Right atrium auricular region (tissue), 2 donors: Measurements from ENCODE around the gene NRG3. TPM values are rescaled to one million over a fixed set of nuclear protein-coding genes. Genes with fewer than 3 reads are reported as not detected.

Experiments used
- DNase-seq: peaks from one replicate; pipeline ENCODE4 v3.0.0-alpha.2; 2019; ENCODE audit warnings: low spot score
- H3K27ac ChIP-seq, 2 donors: fragments of 200-600 bp; sonication (generic); 1 replicate in 1 of 2; 2 replicates in 1 of 2; pipeline ENCODE4 v1.5.1; 2016 to 2019
- H3K27me3 ChIP-seq, 2 donors: fragments of 200-600 bp; sonication (generic); one replicate each; pipeline versions ENCODE4 v1.5.1 to v1.6.0; 2017 to 2019
- H3K36me3 ChIP-seq: fragments of 200-600 bp; sonication (generic); one replicate; pipeline ENCODE4 v1.5.1; 2016
- H3K4me1 ChIP-seq, 2 donors: fragments of 200-600 bp; sonication (generic); one replicate each; pipeline versions ENCODE4 v1.5.1 to v1.6.0; 2017 to 2019
- H3K4me3 ChIP-seq, 2 donors: fragments of 200-600 bp; sonication (generic); 1 replicate in 1 of 2; 2 replicates in 1 of 2; pipeline ENCODE4 v1.5.1; 2017 to 2019; ENCODE audit warnings: mild to moderate bottlenecking in 1 of 2, moderate library complexity in 1 of 2
- H3K9me3 ChIP-seq, 2 donors: fragments of 200-600 bp; sonication (generic); one replicate each; pipeline ENCODE4 v1.5.1; 2019
- CTCF ChIP-seq, 2 donors: fragments of 200-600 bp; sonication (generic); IDR thresholded peaks; one replicate each; pipeline ENCODE4 v1.5.1; 2019; ENCODE audit warnings: antibody characterized with exemption in 2 of 2
- total RNA-seq, 2 donors: library from RNA; depleted of rRNA; stranded (reverse); fragments of >200 nt; gene quantifications; one replicate each; pipeline ENCODE4 v1.1.0, GENCODE V29; 2016

NRG3 gene
- total RNA-seq, 2 donors from 2014 or later: 0.70 to 1.4 TPM

- Histone ChIP-seq H3K4me1 (no peaks in the 10 kb centered on the region), H3K9me3 (no peaks in the 10 kb centered on the region), H3K27me3 (no peaks in the 10 kb centered on the region), H3K27ac (no peak overlapping the region), H3K4me3 (no peak overlapping the region), H3K36me3 (no peaks in the 10 kb centered on the region)
- no peak for DNase-seq
- TF ChIP-seq CTCF (IDR thresholded peaks at IDR 0.05): no peak
Observed at GRCh38 chr10:82072124-82072523, 197.1 kb downstream of the NRG3 start.

- no peak for DNase-seq
- Histone ChIP-seq H3K27me3 (no peaks in the 10 kb centered on the region), H3K4me3 (no peak overlapping the region), H3K36me3 (no peaks in the 10 kb centered on the region), H3K9me3 (no peaks in the 10 kb centered on the region), H3K27ac (no peak overlapping the region), H3K4me1 (no peaks in the 10 kb centered on the region)
- TF ChIP-seq CTCF (IDR thresholded peaks at IDR 0.05): no peak
Observed at GRCh38 chr10:82075605-82076004, 200.6 kb downstream of the NRG3 start.

DNA sequence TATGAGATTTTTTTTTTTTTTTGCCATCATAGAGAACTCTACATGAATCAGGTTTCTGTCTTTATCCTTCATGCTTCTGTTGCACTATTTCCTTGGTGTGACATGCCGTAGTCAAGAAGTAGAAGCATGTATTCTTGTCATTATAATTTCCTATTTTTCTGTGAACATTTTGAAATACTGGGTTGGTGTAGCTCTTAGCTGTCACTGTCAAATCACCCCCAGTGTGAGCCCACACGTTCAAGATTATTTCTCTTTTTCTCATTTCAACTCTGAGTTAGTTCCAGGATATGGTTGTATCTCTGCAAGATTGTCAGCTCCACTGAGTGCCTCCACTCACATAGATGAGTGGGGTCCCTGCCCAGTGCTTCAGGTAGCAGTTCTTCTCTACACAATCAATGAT, 209.5 kb downstream of the NRG3 start:
- no peaks in the 10 kb centered on the region for H3K9me3 ChIP-seq
- TF ChIP-seq CTCF (IDR thresholded peaks at IDR 0.05): no peak

DNA sequence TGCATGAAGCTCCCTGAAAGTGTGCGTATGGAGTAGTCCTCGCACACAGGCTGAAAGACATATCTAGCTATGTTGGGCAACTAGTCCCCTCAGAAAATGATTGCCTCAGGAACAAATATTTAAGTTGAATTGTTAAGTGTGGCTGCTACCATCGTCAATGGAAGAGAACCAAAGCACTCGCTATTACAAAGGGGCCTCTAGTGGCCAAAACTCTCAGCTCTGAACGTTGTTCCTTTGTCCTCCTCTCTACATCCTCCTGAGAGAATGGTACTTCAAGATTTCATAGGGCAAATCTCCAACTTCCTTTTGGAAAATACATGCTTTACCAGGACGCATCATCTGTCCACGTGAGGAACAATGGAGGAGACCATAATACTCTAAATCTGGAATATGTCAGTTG, 209.9 kb downstream of the NRG3 start:
- Histone ChIP-seq H3K4me1 (no peaks in the 10 kb centered on the region), H3K9me3 (no peaks in the 10 kb centered on the region), H3K27ac (no peak overlapping the region), H3K4me3 (no peak overlapping the region), H3K27me3 (no peaks in the 10 kb centered on the region), H3K36me3 (no peaks in the 10 kb centered on the region)
- no peak for TF ChIP-seq CTCF (IDR thresholded peaks at IDR 0.05)
- no peak for DNase-seq

More for the DNA sequence above, 209.5 kb downstream of the NRG3 start:
- no peaks in the 10 kb centered on the region for H3K4me1 ChIP-seq
- no peaks in the 10 kb centered on the region for H3K27me3 ChIP-seq
- no peak overlapping the region for H3K27ac ChIP-seq
- H3K36me3 ChIP-seq: no peaks in the 10 kb centered on the region
- DNase-seq: no peak
- no peak overlapping the region for H3K4me3 ChIP-seq

GRCh38 chr10:82089327-82089726, 214.3 kb downstream of the NRG3 start:
- Histone ChIP-seq H3K4me3 (no peak overlapping the region), H3K27ac (no peak overlapping the region), H3K9me3 (no peaks in the 10 kb centered on the region), H3K36me3 (no peaks in the 10 kb centered on the region), H3K4me1 (no peaks in the 10 kb centered on the region), H3K27me3 (no peaks in the 10 kb centered on the region)
- TF ChIP-seq CTCF (IDR thresholded peaks at IDR 0.05): no peak
- no peak for DNase-seq

DNA sequence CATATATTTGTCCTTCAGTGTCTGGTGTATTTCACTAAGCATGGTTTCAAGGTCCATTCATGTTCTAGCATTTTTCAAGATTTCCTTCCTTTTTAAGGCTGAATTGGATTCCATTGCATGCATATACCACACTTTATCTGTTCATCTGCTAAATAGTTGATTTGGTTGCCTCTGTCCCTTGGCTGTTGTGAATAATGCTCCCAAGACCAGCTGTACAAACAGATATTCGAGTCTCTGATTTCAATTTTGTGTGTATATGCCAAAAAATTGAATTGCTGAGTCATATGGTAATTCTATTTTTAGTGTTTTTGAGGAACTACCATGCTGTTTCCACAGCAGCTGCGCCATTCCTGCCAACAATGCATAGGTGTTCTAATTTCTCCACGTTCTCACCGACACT, 216.4 kb downstream of the NRG3 start:
- Histone ChIP-seq H3K27me3 (no peaks in the 10 kb centered on the region), H3K4me1 (no peaks in the 10 kb centered on the region), H3K27ac (no peak overlapping the region), H3K36me3 (no peaks in the 10 kb centered on the region), H3K4me3 (no peak overlapping the region), H3K9me3 (no peaks in the 10 kb centered on the region)
- TF ChIP-seq CTCF (IDR thresholded peaks at IDR 0.05): no peak
- no peak for DNase-seq
